GM12864 (cell line): ENCODE measurements around the gene ARMS2.

Source experiments
- DNase-seq: peaks from one replicate; pipeline ENCODE4 v3.0.0-alpha.2; 2011; ENCODE audit warnings: low read depth
- H3K4me3 ChIP-seq: 2 replicates; pipeline ENCODE4 v1.5.1; 2011; ENCODE audit warnings: mild to moderate bottlenecking, low read depth, low read length, control low read depth
- TF ChIP-seq, protein P1 (sequence below): IDR thresholded peaks from 2 replicates; pipeline ENCODE4 v1.5.1; 2011; ENCODE audit warnings: low read depth, mild to moderate bottlenecking, moderate library complexity, low read length, control low read depth, inconsistent platforms; ENCODE audit errors: missing control alignments

Gene ARMS2

DNA sequence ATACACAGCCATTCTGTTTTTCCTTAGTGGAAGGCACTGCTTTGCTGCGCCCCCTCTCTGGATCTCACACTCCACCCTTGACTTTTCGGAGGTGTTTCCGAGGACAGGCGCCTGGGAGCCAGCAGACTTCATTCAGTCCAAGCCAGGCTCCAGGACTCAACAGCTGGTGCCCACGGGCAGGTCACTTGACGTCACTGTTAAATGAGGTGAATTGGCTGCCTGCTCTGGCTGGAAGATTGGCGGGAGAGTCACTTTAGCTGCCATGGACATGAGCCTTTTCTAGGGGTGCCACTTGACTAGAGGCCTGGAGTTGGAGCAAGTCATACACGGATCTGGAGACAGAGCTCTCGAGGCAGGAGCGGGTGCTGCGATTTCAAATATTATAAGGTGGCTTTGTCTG, 10.1 kb downstream of the ARMS2 start:
- TF ChIP-seq, protein P1, sequence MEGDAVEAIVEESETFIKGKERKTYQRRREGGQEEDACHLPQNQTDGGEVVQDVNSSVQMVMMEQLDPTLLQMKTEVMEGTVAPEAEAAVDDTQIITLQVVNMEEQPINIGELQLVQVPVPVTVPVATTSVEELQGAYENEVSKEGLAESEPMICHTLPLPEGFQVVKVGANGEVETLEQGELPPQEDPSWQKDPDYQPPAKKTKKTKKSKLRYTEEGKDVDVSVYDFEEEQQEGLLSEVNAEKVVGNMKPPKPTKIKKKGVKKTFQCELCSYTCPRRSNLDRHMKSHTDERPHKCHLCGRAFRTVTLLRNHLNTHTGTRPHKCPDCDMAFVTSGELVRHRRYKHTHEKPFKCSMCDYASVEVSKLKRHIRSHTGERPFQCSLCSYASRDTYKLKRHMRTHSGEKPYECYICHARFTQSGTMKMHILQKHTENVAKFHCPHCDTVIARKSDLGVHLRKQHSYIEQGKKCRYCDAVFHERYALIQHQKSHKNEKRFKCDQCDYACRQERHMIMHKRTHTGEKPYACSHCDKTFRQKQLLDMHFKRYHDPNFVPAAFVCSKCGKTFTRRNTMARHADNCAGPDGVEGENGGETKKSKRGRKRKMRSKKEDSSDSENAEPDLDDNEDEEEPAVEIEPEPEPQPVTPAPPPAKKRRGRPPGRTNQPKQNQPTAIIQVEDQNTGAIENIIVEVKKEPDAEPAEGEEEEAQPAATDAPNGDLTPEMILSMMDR = no peak
- no peak overlapping the region for H3K4me3 ChIP-seq
- DNase-seq = no peak

DNA sequence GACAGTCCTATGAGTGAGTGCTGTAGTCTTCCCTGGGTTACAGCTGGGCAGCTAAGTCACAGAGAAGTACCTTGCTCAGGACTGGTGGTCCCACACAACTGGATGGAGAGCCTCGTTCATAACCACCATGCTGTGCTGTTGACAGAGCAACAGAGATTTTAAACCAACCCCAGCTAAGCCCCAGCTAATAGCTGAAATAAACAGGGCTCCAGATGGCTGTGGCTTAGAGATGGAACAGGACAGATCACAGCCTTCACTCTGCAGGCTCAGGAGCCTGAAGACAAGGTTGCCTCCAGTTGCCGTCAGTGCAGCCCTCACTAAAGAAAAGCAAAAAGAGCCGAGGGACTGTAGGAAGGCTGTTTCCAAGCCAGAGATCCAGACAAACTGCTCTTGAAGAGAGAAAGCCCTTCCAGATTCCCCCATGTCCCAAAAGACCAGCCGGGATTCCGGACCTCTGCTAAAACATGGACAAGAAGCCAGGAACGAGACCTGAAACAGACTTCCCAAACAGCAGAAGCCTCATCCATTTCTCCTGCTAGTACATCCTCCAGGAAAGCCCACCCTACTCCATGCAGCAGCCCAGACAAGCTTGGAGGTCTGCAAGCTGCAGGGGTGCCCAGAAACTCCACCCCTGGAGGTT, 11.1 kb downstream of the ARMS2 start:
- no peak for DNase-seq
- no peak overlapping the region for H3K4me3 ChIP-seq
- TF ChIP-seq, protein P1 = no peak

GRCh38 chr10:122466951-122467381, 12.5 kb downstream of the ARMS2 start:
- TF ChIP-seq, protein P1 = no peak
- no peak overlapping the region for H3K4me3 ChIP-seq
- DNase-seq = no peak

DNA sequence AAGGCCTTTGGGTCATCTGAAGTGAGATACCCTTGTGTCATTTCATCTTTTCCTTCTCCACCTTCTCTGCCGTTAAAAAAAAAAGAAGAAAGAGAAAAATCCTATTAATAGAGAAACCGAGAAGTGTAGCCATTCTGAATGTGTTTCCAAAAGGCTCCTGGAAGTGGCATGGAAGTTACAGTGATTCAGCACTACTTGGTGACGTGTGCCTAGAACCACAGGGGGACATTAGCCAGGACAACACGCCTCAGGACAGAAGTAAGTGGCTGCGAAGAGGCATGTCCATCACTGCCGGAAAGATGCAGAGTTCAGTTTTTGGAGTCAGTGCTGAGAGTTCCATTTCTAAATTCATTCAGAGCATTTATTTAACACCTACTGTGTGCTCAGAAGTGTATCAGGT, 13.2 kb downstream of the ARMS2 start:
- no peak overlapping the region for H3K4me3 ChIP-seq
- TF ChIP-seq, protein P1 = no peak
- DNase-seq = no peak

- TF ChIP-seq, protein P1 = no peak
- DNase-seq = no peak
- no peak overlapping the region for H3K4me3 ChIP-seq
These were observed 14.0 kb downstream of the ARMS2 start for GRCh38 chr10:122468307-122468925.

GRCh38 chr10:122468926-122469781, 14.7 kb downstream of the ARMS2 start:
- no peak for DNase-seq
- no peak overlapping the region for H3K4me3 ChIP-seq
- TF ChIP-seq, protein P1 = no peak
